22Rv1 (cell line): ENCODE measurements around the gene FHL3.

Experiments used
- CTCF ChIP-seq: fragments of 450-650 bp; IDR thresholded peaks from 2 replicates; pipeline ENCODE4 v1.5.1; 2017; ENCODE audit warnings: mild to moderate bottlenecking
- ZFX ChIP-seq: fragments of 450-650 bp; IDR thresholded peaks from 2 replicates; pipeline ENCODE4 v1.6.1; 2017; ENCODE audit warnings: antibody characterized with exemption, borderline replicate concordance

GRCh38 chr1:38041936-38042834, 36.9 kb upstream of the FHL3 start:
- TF ChIP-seq CTCF: no peak
- no peak for TF ChIP-seq ZFX
